22Rv1 (cell line): ENCODE data around the gene MAGI2.
A peak's percentile ranks its signal among the peaks of the same experiment; 100 is the strongest.

Experiments
- ZFX ChIP-seq: fragments of 450-650 bp; IDR thresholded peaks from 2 replicates; pipeline ENCODE4 v1.6.1; 2017; ENCODE audit warnings: antibody characterized with exemption, borderline replicate concordance
- TF ChIP-seq, protein P1 (sequence below): fragments of 450-650 bp; IDR thresholded peaks from 2 replicates; pipeline ENCODE4 v1.5.1; 2017; ENCODE audit warnings: mild to moderate bottlenecking

DNA sequence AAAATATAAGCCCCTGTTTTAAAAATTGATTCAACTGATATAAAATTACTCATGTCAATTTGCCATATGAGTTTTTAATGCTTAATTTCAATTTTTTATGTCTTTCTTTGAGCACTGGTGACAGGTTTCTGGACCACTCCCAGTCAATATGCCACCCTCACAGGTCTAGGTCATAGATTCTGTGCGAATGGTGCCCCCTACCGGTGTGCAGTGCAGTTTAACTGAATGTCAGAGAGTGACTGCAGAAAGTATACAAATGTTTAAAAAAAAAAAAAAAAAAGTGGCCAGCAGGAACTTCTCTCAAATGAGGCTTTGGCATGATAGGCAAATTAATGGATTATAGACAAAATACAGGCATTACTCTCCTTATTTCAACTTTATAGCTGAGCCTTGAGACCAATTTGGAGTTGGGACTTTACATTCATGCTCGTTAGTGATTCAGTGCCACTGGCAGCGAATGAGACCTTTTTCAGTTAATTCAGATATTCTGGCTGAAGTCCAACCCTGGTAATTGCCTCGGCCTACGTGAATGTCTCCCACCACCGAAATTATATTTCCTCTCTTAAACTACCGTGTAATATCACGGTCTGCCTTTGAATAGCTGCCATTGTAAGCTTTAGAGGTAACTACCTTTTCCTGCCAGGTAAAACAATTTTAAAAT, 1227.3 kb downstream of the MAGI2 start:
- TF ChIP-seq, protein P1, sequence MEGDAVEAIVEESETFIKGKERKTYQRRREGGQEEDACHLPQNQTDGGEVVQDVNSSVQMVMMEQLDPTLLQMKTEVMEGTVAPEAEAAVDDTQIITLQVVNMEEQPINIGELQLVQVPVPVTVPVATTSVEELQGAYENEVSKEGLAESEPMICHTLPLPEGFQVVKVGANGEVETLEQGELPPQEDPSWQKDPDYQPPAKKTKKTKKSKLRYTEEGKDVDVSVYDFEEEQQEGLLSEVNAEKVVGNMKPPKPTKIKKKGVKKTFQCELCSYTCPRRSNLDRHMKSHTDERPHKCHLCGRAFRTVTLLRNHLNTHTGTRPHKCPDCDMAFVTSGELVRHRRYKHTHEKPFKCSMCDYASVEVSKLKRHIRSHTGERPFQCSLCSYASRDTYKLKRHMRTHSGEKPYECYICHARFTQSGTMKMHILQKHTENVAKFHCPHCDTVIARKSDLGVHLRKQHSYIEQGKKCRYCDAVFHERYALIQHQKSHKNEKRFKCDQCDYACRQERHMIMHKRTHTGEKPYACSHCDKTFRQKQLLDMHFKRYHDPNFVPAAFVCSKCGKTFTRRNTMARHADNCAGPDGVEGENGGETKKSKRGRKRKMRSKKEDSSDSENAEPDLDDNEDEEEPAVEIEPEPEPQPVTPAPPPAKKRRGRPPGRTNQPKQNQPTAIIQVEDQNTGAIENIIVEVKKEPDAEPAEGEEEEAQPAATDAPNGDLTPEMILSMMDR, result peak; percentile 82
- TF ChIP-seq ZFX, result no peak
